SK-N-SH treated with all-trans-retinoic acid at 6 μM for 48 hours (cell line): ENCODE data around the gene GDI2.

Source experiments
- ATAC-seq: fragments of 200-7000 bp; cut with Tn5 transposase; 3 replicates; pipeline ENCODE4 v1.9.1; 2020; ENCODE audit warnings: mild to moderate bottlenecking, moderate library complexity
- ARNTL ChIP-seq: fragments of 450-650 bp; formaldehyde crosslinking; IDR thresholded peaks from 2 replicates; pipeline ENCODE4 v1.5.0; 2020; ENCODE audit warnings: low read depth, mild to moderate bottlenecking, moderate library complexity, borderline replicate concordance
- CSDC2 ChIP-seq: fragments of 250-450 bp; sonication (Bioruptor Pico); IDR thresholded peaks from 2 replicates; pipeline ENCODE4 v1.5.0; 2020; ENCODE audit warnings: mild to moderate bottlenecking, moderate library complexity
- ESRRG ChIP-seq: fragments of 250-450 bp; sonication (Bioruptor Pico); IDR thresholded peaks from 2 replicates; pipeline ENCODE4 v1.6.1; 2021; ENCODE audit warnings: mild to moderate bottlenecking
- GLIS3 ChIP-seq: fragments of 250-450 bp; sonication (Bioruptor Pico); IDR thresholded peaks from 2 replicates; pipeline ENCODE4 v1.5.0; 2020; ENCODE audit warnings: mild to moderate bottlenecking, moderate library complexity
- ISL1 ChIP-seq: fragments of 250-450 bp; sonication (Bioruptor Pico); IDR thresholded peaks from 2 replicates; pipeline ENCODE4 v2.1.2; 2022; ENCODE audit warnings: mild to moderate bottlenecking, moderate library complexity
- OSR1 ChIP-seq: fragments of 250-450 bp; sonication (Bioruptor Pico); IDR thresholded peaks from 2 replicates; pipeline ENCODE4 v1.8.0; 2022; ENCODE audit warnings: moderate library complexity, mild to moderate bottlenecking, inconsistent platforms
- PATZ1 ChIP-seq: fragments of 250-450 bp; sonication (Bioruptor Pico); IDR thresholded peaks from 2 replicates; pipeline ENCODE4 v1.8.0; 2020; ENCODE audit warnings: mild to moderate bottlenecking, moderate library complexity, borderline replicate concordance
- POU6F1 ChIP-seq: fragments of 250-450 bp; sonication (Bioruptor Pico); IDR thresholded peaks from 2 replicates; pipeline ENCODE4 v1.8.0; 2021; ENCODE audit warnings: low read depth, mild to moderate bottlenecking, moderate library complexity, borderline replicate concordance
- PPARA ChIP-seq: fragments of 250-450 bp; sonication (Bioruptor Pico); IDR thresholded peaks from 2 replicates; pipeline ENCODE4 v1.5.0; 2020; ENCODE audit warnings: mild to moderate bottlenecking, borderline replicate concordance
- RARB ChIP-seq: fragments of 250-450 bp; sonication (Bioruptor Pico); IDR thresholded peaks from 2 replicates; pipeline ENCODE4 v1.8.0; 2021; ENCODE audit warnings: mild to moderate bottlenecking, moderate library complexity
- SNAI2 ChIP-seq: fragments of 250-450 bp; sonication (Bioruptor Pico); IDR thresholded peaks from 2 replicates; pipeline ENCODE4 v1.5.0; 2020; ENCODE audit warnings: mild to moderate bottlenecking, moderate library complexity
- TCF4 ChIP-seq: fragments of 250-450 bp; sonication (Bioruptor Pico); IDR thresholded peaks from 2 replicates; pipeline ENCODE4 v1.8.0; 2021; ENCODE audit warnings: mild to moderate bottlenecking, moderate library complexity, borderline replicate concordance
- TOX ChIP-seq: fragments of 250-450 bp; sonication (Bioruptor Pico); IDR thresholded peaks from 2 replicates; pipeline ENCODE4 v1.8.0; 2021; ENCODE audit warnings: mild to moderate bottlenecking, moderate library complexity, borderline replicate concordance
- TSHZ2 ChIP-seq: fragments of 250-450 bp; sonication (Bioruptor Pico); IDR thresholded peaks from 2 replicates; pipeline ENCODE4 v1.5.0; 2020; ENCODE audit warnings: mild to moderate bottlenecking, moderate library complexity
- ZC3H10 ChIP-seq: fragments of 250-450 bp; sonication (Bioruptor Pico); IDR thresholded peaks from 2 replicates; pipeline ENCODE4 v1.5.1; 2021; ENCODE audit warnings: mild to moderate bottlenecking, moderate library complexity
- ZFP3 ChIP-seq: fragments of 250-450 bp; sonication (Bioruptor Pico); IDR thresholded peaks from 2 replicates; pipeline ENCODE4 v1.5.0; 2020; ENCODE audit warnings: mild to moderate bottlenecking, moderate library complexity
- ZFP30 ChIP-seq: fragments of 450-650 bp; formaldehyde crosslinking; IDR thresholded peaks from 2 replicates; pipeline ENCODE4 v1.5.0; 2022; ENCODE audit warnings: mild to moderate bottlenecking, moderate library complexity
- ZNF565 ChIP-seq: fragments of 450-650 bp; formaldehyde crosslinking; conservative IDR thresholded peaks from 2 replicates; pipeline ENCODE4 v1.5.0; 2020; ENCODE audit warnings: low read depth, mild to moderate bottlenecking, moderate library complexity
- ZNF70 ChIP-seq: fragments of 450-650 bp; formaldehyde crosslinking; IDR thresholded peaks from 2 replicates; pipeline ENCODE4 v1.5.0; 2020; ENCODE audit warnings: mild to moderate bottlenecking, moderate library complexity
- ZNF8 ChIP-seq: fragments of 450-650 bp; formaldehyde crosslinking; IDR thresholded peaks from 2 replicates; pipeline ENCODE4 v1.5.0; 2020; ENCODE audit warnings: mild to moderate bottlenecking, moderate library complexity
- TF ChIP-seq, protein P1 (sequence below): fragments of 250-450 bp; sonication (Bioruptor Pico); IDR thresholded peaks from 2 replicates; pipeline ENCODE4 v1.5.1; 2021; ENCODE audit warnings: mild to moderate bottlenecking, moderate library complexity
- TF ChIP-seq, protein P2 (sequence below): fragments of 250-450 bp; sonication (Bioruptor Pico); IDR thresholded peaks from 2 replicates; pipeline ENCODE4 v1.5.1; 2020; ENCODE audit warnings: low read depth, mild to moderate bottlenecking, moderate library complexity

The GDI2 gene

DNA sequence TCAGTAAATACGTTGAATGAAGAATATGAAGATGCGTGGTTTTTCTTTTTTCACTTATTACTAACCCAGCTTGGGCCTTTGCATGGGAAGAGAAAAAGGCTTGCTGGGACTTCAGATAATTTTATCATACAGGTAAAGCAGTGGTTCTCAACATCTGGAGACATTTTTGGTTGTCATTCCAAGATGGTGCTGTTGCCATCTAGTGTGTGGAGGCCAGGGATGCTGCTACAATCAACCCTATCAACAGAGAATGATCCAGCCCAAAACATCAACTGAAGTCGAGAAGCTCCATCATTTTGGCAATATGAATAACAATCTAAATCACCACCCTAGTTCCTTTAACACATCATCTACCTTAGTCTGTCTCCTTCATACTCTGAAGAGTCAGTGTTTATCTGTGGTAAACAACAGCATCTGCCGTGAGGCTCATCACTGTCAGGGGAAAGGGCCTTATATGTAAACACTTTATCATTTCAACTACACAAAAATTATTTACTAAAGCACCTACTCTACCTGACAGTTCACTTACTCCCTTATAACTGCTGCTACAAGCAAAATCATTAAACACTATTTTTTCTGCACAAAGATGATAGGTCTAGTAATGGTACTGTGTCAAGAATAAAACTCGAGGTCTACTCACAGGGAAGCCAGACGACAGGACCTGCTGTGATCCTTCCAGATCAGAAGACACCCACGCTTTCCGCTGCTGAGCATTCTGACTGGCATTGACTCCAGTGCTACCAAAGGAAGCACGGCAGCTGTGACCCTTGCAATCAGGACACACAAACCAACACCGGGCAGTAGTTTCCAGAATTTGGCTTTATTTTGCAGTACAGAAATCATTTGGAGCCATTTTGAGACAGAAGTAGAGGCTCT is 48.6 kb downstream of the GDI2 start:
- TF ChIP-seq POU6F1, result no peak
- TF ChIP-seq ESRRG (CRISPR knock-in tag), result no peak
- TF ChIP-seq ZC3H10 (CRISPR knock-in tag), result no peak
- TF ChIP-seq ZNF8, result no peak
- no peak for TF ChIP-seq CSDC2 (CRISPR knock-in tag)
- TF ChIP-seq RARB (CRISPR knock-in tag), result no peak
- no peak for TF ChIP-seq ARNTL (CRISPR knock-in tag)
- no peak for TF ChIP-seq PPARA (CRISPR knock-in tag)
- TF ChIP-seq, all 23 proteins: peak for 0
- no peak for ATAC-seq

GRCh38 chr10:5762531-5762930 is 50.7 kb downstream of the GDI2 start:
- no peak for TF ChIP-seq ZFP3
- no peak for TF ChIP-seq ZNF70
- no peak for TF ChIP-seq PATZ1 (CRISPR knock-in tag)
- no peak for TF ChIP-seq PPARA (CRISPR knock-in tag)
- no peak for TF ChIP-seq ISL1 (CRISPR knock-in tag)
- TF ChIP-seq ZNF8, result no peak
- TF ChIP-seq, protein P1, sequence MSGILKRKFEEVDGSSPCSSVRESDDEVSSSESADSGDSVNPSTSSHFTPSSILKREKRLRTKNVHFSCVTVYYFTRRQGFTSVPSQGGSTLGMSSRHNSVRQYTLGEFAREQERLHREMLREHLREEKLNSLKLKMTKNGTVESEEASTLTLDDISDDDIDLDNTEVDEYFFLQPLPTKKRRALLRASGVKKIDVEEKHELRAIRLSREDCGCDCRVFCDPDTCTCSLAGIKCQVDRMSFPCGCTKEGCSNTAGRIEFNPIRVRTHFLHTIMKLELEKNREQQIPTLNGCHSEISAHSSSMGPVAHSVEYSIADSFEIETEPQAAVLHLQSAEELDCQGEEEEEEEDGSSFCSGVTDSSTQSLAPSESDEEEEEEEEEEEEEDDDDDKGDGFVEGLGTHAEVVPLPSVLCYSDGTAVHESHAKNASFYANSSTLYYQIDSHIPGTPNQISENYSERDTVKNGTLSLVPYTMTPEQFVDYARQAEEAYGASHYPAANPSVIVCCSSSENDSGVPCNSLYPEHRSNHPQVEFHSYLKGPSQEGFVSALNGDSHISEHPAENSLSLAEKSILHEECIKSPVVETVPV (CRISPR knock-in tag), result no peak
- no peak for TF ChIP-seq OSR1 (CRISPR knock-in tag)
- TF ChIP-seq ZFP30 (CRISPR knock-in tag), result no peak
- TF ChIP-seq ZNF565 (CRISPR knock-in tag), result no peak
- TF ChIP-seq TSHZ2 (CRISPR knock-in tag), result no peak
- TF ChIP-seq, protein P2, sequence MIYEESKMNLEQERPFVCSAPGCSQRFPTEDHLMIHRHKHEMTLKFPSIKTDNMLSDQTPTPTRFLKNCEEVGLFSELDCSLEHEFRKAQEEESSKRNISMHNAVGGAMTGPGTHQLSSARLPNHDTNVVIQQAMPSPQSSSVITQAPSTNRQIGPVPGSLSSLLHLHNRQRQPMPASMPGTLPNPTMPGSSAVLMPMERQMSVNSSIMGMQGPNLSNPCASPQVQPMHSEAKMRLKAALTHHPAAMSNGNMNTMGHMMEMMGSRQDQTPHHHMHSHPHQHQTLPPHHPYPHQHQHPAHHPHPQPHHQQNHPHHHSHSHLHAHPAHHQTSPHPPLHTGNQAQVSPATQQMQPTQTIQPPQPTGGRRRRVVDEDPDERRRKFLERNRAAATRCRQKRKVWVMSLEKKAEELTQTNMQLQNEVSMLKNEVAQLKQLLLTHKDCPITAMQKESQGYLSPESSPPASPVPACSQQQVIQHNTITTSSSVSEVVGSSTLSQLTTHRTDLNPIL, result no peak
- no peak for TF ChIP-seq SNAI2 (CRISPR knock-in tag)
- TF ChIP-seq GLIS3 (CRISPR knock-in tag), result no peak
- TF ChIP-seq CSDC2 (CRISPR knock-in tag), result no peak
- no peak for ATAC-seq

DNA sequence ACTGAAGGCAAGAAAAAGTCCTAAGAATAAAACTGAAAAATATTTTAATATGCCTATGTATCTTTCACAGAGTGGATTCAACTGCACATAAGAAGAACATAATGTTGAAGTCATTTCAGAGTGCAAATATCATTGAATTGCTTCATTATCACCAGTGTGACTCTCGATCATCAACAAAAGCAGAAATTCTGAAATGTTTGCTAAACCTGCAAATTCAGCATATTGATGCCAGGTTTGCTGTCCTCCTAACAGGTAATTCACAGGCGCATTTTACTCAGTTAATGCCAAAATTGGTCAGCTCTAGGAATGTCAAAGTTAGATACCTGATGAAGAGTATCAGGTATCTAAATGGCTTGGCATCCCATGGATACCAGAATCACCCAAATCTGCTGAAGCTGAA is 52.0 kb downstream of the GDI2 start:
- no peak for ATAC-seq
- TF ChIP-seq TOX (CRISPR knock-in tag), result no peak
- TF ChIP-seq CSDC2 (CRISPR knock-in tag), result no peak
- TF ChIP-seq ZFP3, result no peak
- no peak for TF ChIP-seq TCF4 (CRISPR knock-in tag)
- no peak for TF ChIP-seq PATZ1 (CRISPR knock-in tag)
- TF ChIP-seq, protein P2, result no peak
- no peak for TF ChIP-seq ZFP30 (CRISPR knock-in tag)
